Midbrain (tissue), 1 donor: Measurements from ENCODE around the gene MIF.
A peak's percentile ranks its signal among the peaks of the same experiment; 100 is the strongest.
"Not testable (repeated sequence)": the region's sequence is repeated elsewhere in the genome, so short reads cannot be mapped to it uniquely, and the experiment has no call there.

Experiments used
- DNase-seq: peaks from one replicate; lab custom pipeline; 2025; lab: John Stamatoyannopoulos, UW

The MIF gene

GRCh38 chr22:23903328-23903971 lies 9.3 kb downstream of the MIF start:
- DNase-seq, result no peak

GRCh38 chr22:23904573-23905254 lies 10.5 kb downstream of the MIF start:
- peak; percentile 71 for DNase-seq

GRCh38 chr22:23906641-23907040 lies 12.5 kb downstream of the MIF start:
- no peak for DNase-seq

GRCh38 chr22:23907423-23907822 lies 13.2 kb downstream of the MIF start:
- not testable (repeated sequence) for DNase-seq

GRCh38 chr22:23908587-23909205 lies 14.5 kb downstream of the MIF start:
- DNase-seq, result no peak

GRCh38 chr22:23909296-23909898 lies 15.2 kb downstream of the MIF start:
- DNase-seq, result no peak

- no peak for DNase-seq
These were observed 16.5 kb downstream of the MIF start for GRCh38 chr22:23910496-23911190.

- no peak for DNase-seq
These were observed 17.3 kb downstream of the MIF start for GRCh38 chr22:23911318-23911980.

- DNase-seq, result no peak
These were observed 18.2 kb downstream of the MIF start for GRCh38 chr22:23912293-23912903.

- no peak for DNase-seq
These were observed 19.1 kb downstream of the MIF start for GRCh38 chr22:23913306-23913660.

GRCh38 chr22:23913661-23914353 lies 19.6 kb downstream of the MIF start:
- peak; percentile 100 for DNase-seq

GRCh38 chr22:23915290-23915689 lies 21.1 kb downstream of the MIF start:
- DNase-seq, result no peak

- not testable (repeated sequence) for DNase-seq
These were observed 26.1 kb downstream of the MIF start for GRCh38 chr22:23920267-23920611.

GRCh38 chr22:23921586-23922201 lies 27.5 kb downstream of the MIF start:
- not testable (repeated sequence) for DNase-seq

GRCh38 chr22:23922921-23923320 lies 28.7 kb downstream of the MIF start:
- no peak for DNase-seq

GRCh38 chr22:23925020-23925606 lies 30.9 kb downstream of the MIF start:
- no peak for DNase-seq

GRCh38 chr22:23926561-23926960 lies 32.4 kb downstream of the MIF start:
- no peak for DNase-seq

- DNase-seq, result no peak
These were observed 44.3 kb downstream of the MIF start for GRCh38 chr22:23938328-23939016.

GRCh38 chr22:23939017-23939357 lies 44.8 kb downstream of the MIF start:
- DNase-seq, result no peak

GRCh38 chr22:23940166-23940565 lies 46.0 kb downstream of the MIF start:
- DNase-seq, result not testable (repeated sequence)
